ENCODE data around the gene POLR1B. TPM values are rescaled to one million over a fixed set of nuclear protein-coding genes. Genes with fewer than 3 reads are reported as not detected.

The POLR1B gene
- total and polyA plus RNA-seq, 2 of the 13 experiments (the other 11 are each of a cell fraction or from before 2014, with no cell fraction given): 18.3 to 46.0 TPM

- H3K4me1 ChIP-seq (ENCODE audit: insufficient read depth, low read length): peaks cover 40% of the 10 kb centered on the region
- H3K36me3 ChIP-seq (replicated peaks in 1 of 2; ENCODE audit: control insufficient read depth in 1 of 2, insufficient read depth in 2 of 2, low read length in 2 of 2): peaks cover 9 to 15% of the 10 kb centered on the region in 2 experiments; a peak in 4 of 5 replicates
- in situ Hi-C loops (cut with HindIII; ENCODE audit: extremely low pct_ligation_motif_present, low pct_unique_long_range_greater_than_20kb) (no loop called here), intact Hi-C loops (cut with micrococcal nuclease; ENCODE audit: unreplicated experiment) (loop anchor here (10.0 kb wide), 1 partner anchor 331 kb away; the partner anchor contains the start of gene ZC3H8)
- no peaks in the 10 kb centered on the region for H3K9me3 ChIP-seq (ENCODE audit: low read length)
- no peak overlapping the region for H2AFZ ChIP-seq (ENCODE audit: low read length)
- peak overlapping the region; percentile 91 for H3K4me2 ChIP-seq (ENCODE audit: low read depth, low read length)
- no peak for ATAC-seq
- H3K27me3 ChIP-seq (ENCODE audit: control insufficient read depth in 1 of 2, insufficient read depth in 2 of 2, low read length in 2 of 2): peaks cover 0 to 4% of the 10 kb centered on the region in 2 experiments; a peak in 1 of 5 replicates
- DNase-seq (ENCODE audit: low spot score): no peak
- BruUV-seq (replicated peaks): no TSS peak
- H3K4me3 ChIP-seq (replicated peaks in 1 of 3; ENCODE audit: insufficient read depth in 1 of 3, low read depth in 2 of 3, low read length in 3 of 3): no peak overlapping the region; a peak in 2 of 6 replicates
- CTCF ChIA-PET (ENCODE audit: low intra/inter-chr PET ratio, low total read pairs): no interaction called here
- peaks cover 10% of the 10 kb centered on the region for H3K79me2 ChIP-seq (ENCODE audit: insufficient read depth, low read length)
- no peaks in the 10 kb centered on the region for H4K20me1 ChIP-seq (ENCODE audit: insufficient read depth, low read length)
- POLR2A ChIA-PET: interaction anchor here (1.4 kb wide), 1 partner anchor 29 kb away, joined by 3 read pairs; no protein-coding TSS in a partner anchor
- 99% methylated on average over 13 of the region's 18 CpGs for WGBS (ENCODE audit: low lambda C conversion rate)
- H3K9ac ChIP-seq (ENCODE audit: insufficient read depth, low read depth, low read length): peak overlapping the region; percentile 97; the same call in 1 of the 2 replicates
- no peak for FAIRE-seq
- H3K27ac ChIP-seq (ENCODE audit: extremely low read length, insufficient read depth, low read length): no peak overlapping the region
- TF ChIP-seq ZBTB38 (CRISPR knock-in tag; IDR thresholded peaks at IDR 0.05) (peak; percentile 67; the same call in 1 of the 2 replicates), KLF6 (CRISPR knock-in tag; IDR thresholded peaks at IDR 0.05) (no peak), HINFP (CRISPR knock-in tag; IDR thresholded peaks at IDR 0.05; ENCODE audit: low read depth) (no peak), ZBTB4 (CRISPR knock-in tag; IDR thresholded peaks at IDR 0.05; ENCODE audit: borderline replicate concordance) (no peak), ATF6 (CRISPR knock-in tag; conservative IDR thresholded peaks at IDR 0.05) (no peak), PHF21A (CRISPR knock-in tag; IDR thresholded peaks at IDR 0.05) (no peak), MLLT10 (CRISPR knock-in tag; IDR thresholded peaks at IDR 0.05) (no peak), ZSCAN31 (CRISPR knock-in tag; IDR thresholded peaks at IDR 0.05; ENCODE audit: low read depth) (no peak), ZBTB33 (CRISPR knock-in tag; IDR thresholded peaks at IDR 0.05) (peak; percentile 87), THAP11 (CRISPR knock-in tag; IDR thresholded peaks at IDR 0.05) (no peak), MAF1 (CRISPR knock-in tag; IDR thresholded peaks at IDR 0.05; ENCODE audit: borderline replicate concordance) (no peak), HHEX (CRISPR knock-in tag; IDR thresholded peaks at IDR 0.05) (no peak), AGO2 (optimal IDR thresholded peaks at IDR 0.05; ENCODE audit: low read depth, low read length) (peak; percentile 19)
These were observed 43.7 kb downstream of the POLR1B start for GRCh38 chr2:112585873-112586464.

Measured in HepG2 (cell line).